GM12878 (cell line): Measurements from ENCODE around the gene CCDC15. TPM values are rescaled to one million over a fixed set of nuclear protein-coding genes. Genes with fewer than 3 reads are reported as not detected.

ENCODE experiments used
- ATF7 ChIP-seq: fragments of 450-650 bp; IDR thresholded peaks from 2 replicates; pipeline ENCODE4 v1.6.1; 2016; ENCODE audit warnings: low read depth, mild to moderate bottlenecking
- CHD2 ChIP-seq: IDR thresholded peaks from 2 replicates; pipeline ENCODE4 v1.6.1; 2011; ENCODE audit warnings: low read depth, low read length, improper control_type of control experiment, borderline replicate concordance
- DPF2 ChIP-seq: fragments of 450-650 bp; IDR thresholded peaks from 2 replicates; pipeline ENCODE4 v1.6.1; 2017; ENCODE audit warnings: mild to moderate bottlenecking
- EGR1 ChIP-seq, 2 experiments: IDR thresholded peaks; 1 replicate in 1 of 2; 2 replicates in 1 of 2; pipeline ENCODE4 v1.6.1; 2011 to 2012; ENCODE audit warnings: low read depth in 2 of 2, low read length in 2 of 2, borderline replicate concordance in 1 of 2, mild to moderate bottlenecking in 1 of 2, moderate library complexity in 1 of 2
- ETV6 ChIP-seq, 2 experiments: fragments of 450-650 bp in 1 of 2; IDR thresholded peaks in 1 of 2; conservative IDR thresholded peaks in 1 of 2; 2 replicates each; pipeline ENCODE4 v1.6.1; 2014; ENCODE audit warnings: antibody characterized with exemption in 1 of 2, borderline replicate concordance in 1 of 2, low read depth in 1 of 2, mild to moderate bottlenecking in 1 of 2, moderate library complexity in 1 of 2
- IKZF1 ChIP-seq: fragments of 450-650 bp; conservative IDR thresholded peaks from 2 replicates; pipeline ENCODE4 v1.6.1; 2017; ENCODE audit warnings: antibody characterized with exemption, mild to moderate bottlenecking
- KLF5 ChIP-seq: fragments of 450-650 bp; IDR thresholded peaks from 2 replicates; pipeline ENCODE4 v1.6.1; 2014; ENCODE audit warnings: mild to moderate bottlenecking; ENCODE audit not compliant: partially characterized antibody
- MAX ChIP-seq: IDR thresholded peaks from 2 replicates; pipeline ENCODE4 v1.6.1; 2012; ENCODE audit warnings: low read depth, low read length, improper control_type of control experiment
- MXI1 ChIP-seq: fragments of 150-350 bp; IDR thresholded peaks from 2 replicates; pipeline ENCODE4 v1.6.1; 2011; ENCODE audit warnings: low read depth, mild to moderate bottlenecking, inconsistent platforms, low read length, improper control_type of control experiment
- PBX3 ChIP-seq: IDR thresholded peaks from 2 replicates; pipeline ENCODE4 v1.6.1; 2011; ENCODE audit warnings: mild to moderate bottlenecking, low read depth, low read length, moderate library complexity; ENCODE audit not compliant: insufficient replicate concordance
- RB1 ChIP-seq: fragments of 450-650 bp; formaldehyde crosslinking; IDR thresholded peaks from 2 replicates; pipeline ENCODE4 v1.6.1; 2017; ENCODE audit warnings: mild to moderate bottlenecking, borderline replicate concordance
- REST ChIP-seq: IDR thresholded peaks from 2 replicates; pipeline ENCODE4 v1.6.1; 2012; ENCODE audit warnings: mild to moderate bottlenecking, low read depth, low read length
- RUNX3 ChIP-seq: IDR thresholded peaks from 2 replicates; pipeline ENCODE4 v1.6.1; 2012; ENCODE audit warnings: low read length, inconsistent platforms
- SIX5 ChIP-seq: IDR thresholded peaks from 2 replicates; pipeline ENCODE4 v1.6.1; 2011; ENCODE audit warnings: mild to moderate bottlenecking, low read depth, low read length, moderate library complexity; ENCODE audit not compliant: severe bottlenecking
- TCF3 ChIP-seq: IDR thresholded peaks from 2 replicates; pipeline ENCODE4 v1.6.1; 2012; ENCODE audit warnings: low read depth, mild to moderate bottlenecking, low read length, borderline replicate concordance; ENCODE audit not compliant: insufficient read depth
- TCF7 ChIP-seq: IDR thresholded peaks from 2 replicates; pipeline ENCODE4 v1.6.1; 2014; ENCODE audit warnings: antibody characterized with exemption, borderline replicate concordance
- USF2 ChIP-seq: IDR thresholded peaks from 2 replicates; pipeline ENCODE4 v1.6.1; 2011; ENCODE audit warnings: low read depth, low read length, improper control_type of control experiment, borderline replicate concordance
- ZBTB11 ChIP-seq: fragments of 450-650 bp; formaldehyde crosslinking; IDR thresholded peaks from 2 replicates; pipeline ENCODE4 v1.5.0; 2022; ENCODE audit warnings: mild to moderate bottlenecking, missing genetic modification characterization
- ZNF24 ChIP-seq: fragments of 450-650 bp; IDR thresholded peaks from 2 replicates; pipeline ENCODE4 v1.6.1; 2017; ENCODE audit warnings: antibody characterized with exemption, mild to moderate bottlenecking
- polyA plus RNA-seq, 11 experiments: library from polyadenylated mRNA; depleted of rRNA in 4 of 11; unstranded in 6 of 11; stranded (reverse) in 5 of 11; fragments of >200 nt; fragmentation: Nextera tagmentation in 4 of 11; fragmentation: Illumina TruSeq in 1 of 11; extraction: Ambion mirVana in 4 of 11; extraction: Trizol in 1 of 11; gene quantifications; 1 replicate in 1 of 11; 2 replicates in 10 of 11; pipeline versions ENCODE4 v1.2.1 to v1.2.3, GENCODE V29; 2011 to 2016; ENCODE audit warnings: inconsistent platforms in 2 of 11, missing spikeins in 2 of 11, low read depth in 1 of 11
- total RNA-seq, 4 experiments: library from RNA; depleted of rRNA in 3 of 4; stranded (reverse); fragments of >200 nt in 3 of 4; fragmentation: Illumina TruSeq in 1 of 4; extraction: Trizol in 1 of 4; gene quantifications; 2 replicates each; pipeline versions ENCODE4 v1.2.1 to v1.2.3, GENCODE V29; 2013 to 2021

CCDC15 gene
- total and polyA plus RNA-seq, 10 of the 15 experiments (the other 5 are each of a cell fraction or from before 2014, with no cell fraction given): 2.0 to 5.3 (median 3.3) TPM

- no peak for TF ChIP-seq ZBTB11 (CRISPR knock-in tag)
- peak; percentile 19; the same call in 1 of the 2 replicates for TF ChIP-seq TCF3
- peak; percentile 95 for TF ChIP-seq MXI1
- no peak for TF ChIP-seq KLF5
- peak; percentile 91 for TF ChIP-seq RUNX3
- TF ChIP-seq USF2: no peak
- TF ChIP-seq ZNF24: no peak
- TF ChIP-seq DPF2: 0 out of 2 replicates have a peak, but pooled peaks have one; percentile 72
- 0 out of 2 replicates have a peak, but pooled peaks have one; percentile 26 for TF ChIP-seq REST
- TF ChIP-seq MAX: peak; percentile 80
- TF ChIP-seq SIX5: no peak
- no peak for TF ChIP-seq TCF7
- TF ChIP-seq EGR1 (IDR thresholded peaks at IDR 0.05; ENCODE audit: borderline replicate concordance in 1 of 2, low read depth in 2 of 2, low read length in 2 of 2): peak in 1 of 2 experiments; percentile 82; a peak in 2 of 3 replicates
- 0 out of 4 replicates have a peak, but pooled peaks of 1 of the 2 experiments have one; percentile 44 for TF ChIP-seq ETV6 (conservative IDR thresholded peaks at IDR 0.05 in 1 of 2, IDR thresholded peaks at IDR 0.05 in 1 of 2; ENCODE audit: borderline replicate concordance in 1 of 2, low read depth in 1 of 2)
- peak; percentile 70; the same call in 1 of the 2 replicates for TF ChIP-seq RB1
- peak; percentile 75 for TF ChIP-seq IKZF1
- TF ChIP-seq CHD2: peak; percentile 87
- TF ChIP-seq ATF7: peak; percentile 62
- TF ChIP-seq PBX3: no peak
Observed at GRCh38 chr11:124953753-124954589, at the start of gene CCDC15 (continued).
